IMR-90 (cell line): Measurements from ENCODE around the gene COL7A1. TPM values are rescaled to one million over a fixed set of nuclear protein-coding genes. Genes with fewer than 3 reads are reported as not detected.

Source experiments
- ATAC-seq: fragments of 200-7000 bp; cut with Tn5 transposase; 2 replicates; pipeline ENCODE4 v1.9.1; 2020; ENCODE audit warnings: low read depth, mild to moderate bottlenecking, moderate library complexity
- BruUV-seq: library from RNA; stranded (reverse); fragments of 400-500 nt; replicated peaks from 2 replicates; lab custom pipeline; 2021; lab: Mats Ljungman, UMichigan
- CTCF ChIA-PET: fragments of 300-600 bp; formaldehyde crosslinking; extraction: SDS; loops from one replicate; lab custom pipeline; 2021; ENCODE audit warnings: antibody characterized with exemption; lab: Yijun Ruan, JAX
- POLR2A ChIA-PET: fragments of 300-600 bp; sonication (Branson Sonifier 250); formaldehyde crosslinking; loops from one replicate; lab custom pipeline; 2022; ENCODE audit warnings: antibody characterized with exemption; ENCODE audit not compliant: unreplicated experiment; lab: Charles Lee
- DNase-seq: peaks from one replicate; pipeline ENCODE4 v3.0.0; 2013
- H2AFZ ChIP-seq: replicated peaks from 2 replicates; pipeline ENCODE3; 2013; ENCODE audit warnings: low read length, mild to moderate bottlenecking; ENCODE audit not compliant: poor library complexity
- H2AK5ac ChIP-seq: 2 replicates; pipeline ENCODE4 v1.6.1; 2013; ENCODE audit warnings: low read depth, low read length, inconsistent platforms
- H2AK9ac ChIP-seq: replicated peaks from 2 replicates; pipeline ENCODE3; 2013; ENCODE audit warnings: mild to moderate bottlenecking, low read depth, low read length, moderate library complexity; ENCODE audit not compliant: poor library complexity
- H2BK120ac ChIP-seq: 2 replicates; pipeline ENCODE4 v1.6.1; 2013; ENCODE audit warnings: low read depth, low read length, inconsistent platforms
- H2BK15ac ChIP-seq: 3 replicates; pipeline ENCODE4 v1.6.1; 2013; ENCODE audit warnings: low read depth, low read length, inconsistent platforms
- H2BK20ac ChIP-seq: 2 replicates; pipeline ENCODE4 v1.6.1; 2013; ENCODE audit warnings: low read depth, mild to moderate bottlenecking, inconsistent platforms, low read length, moderate library complexity
- H2BK5ac ChIP-seq: 2 replicates; pipeline ENCODE4 v1.6.1; 2013; ENCODE audit warnings: mild to moderate bottlenecking, low read depth, low read length, inconsistent platforms; ENCODE audit not compliant: poor library complexity, severe bottlenecking
- H3K14ac ChIP-seq: replicated peaks from 2 replicates; pipeline ENCODE4 v1.6.1; 2013; ENCODE audit warnings: low read depth, low read length, inconsistent platforms
- H3K18ac ChIP-seq: 2 replicates; pipeline ENCODE4 v1.6.1; 2013; ENCODE audit warnings: low read depth, low read length, control low read depth
- H3K23ac ChIP-seq: 2 replicates; pipeline ENCODE4 v1.6.1; 2013; ENCODE audit warnings: low read depth, low read length, inconsistent platforms
- H3K27ac ChIP-seq: 2 replicates; pipeline ENCODE4 v1.5.1; 2013; ENCODE audit warnings: mild to moderate bottlenecking, control low read depth, low read length; ENCODE audit not compliant: insufficient read depth
- H3K27me3 ChIP-seq: 2 replicates; pipeline ENCODE4 v1.6.1; 2013; ENCODE audit warnings: low read length; ENCODE audit not compliant: control insufficient read depth, insufficient read depth
- H3K36me3 ChIP-seq: 2 replicates; pipeline ENCODE4 v1.6.1; 2013; ENCODE audit warnings: low read length, mixed read lengths; ENCODE audit not compliant: control insufficient read depth, insufficient read depth
- H3K4ac ChIP-seq: 2 replicates; pipeline ENCODE4 v1.6.1; 2013; ENCODE audit warnings: low read depth, low read length, inconsistent platforms
- H3K4me1 ChIP-seq: 2 replicates; pipeline ENCODE4 v1.6.1; 2013; ENCODE audit warnings: low read length, mixed read lengths; ENCODE audit not compliant: control insufficient read depth, insufficient read depth
- H3K4me2 ChIP-seq: 2 replicates; pipeline ENCODE4 v1.6.1; 2013; ENCODE audit warnings: low read depth, mild to moderate bottlenecking, control low read depth, low read length, moderate library complexity
- H3K4me3 ChIP-seq: 2 replicates; pipeline ENCODE4 v1.5.1; 2013; ENCODE audit warnings: low read depth, mild to moderate bottlenecking, control low read depth, low read length, moderate library complexity; ENCODE audit not compliant: insufficient read depth
- H3K56ac ChIP-seq: 2 replicates; pipeline ENCODE4 v1.6.1; 2013; ENCODE audit warnings: low read length, inconsistent platforms; ENCODE audit not compliant: insufficient read depth; ENCODE audit errors: extremely low read depth
- H3K79me1 ChIP-seq, 2 experiments: 2 replicates each; pipeline ENCODE4 v1.6.1; 2013; ENCODE audit warnings: low read length in 2 of 2, inconsistent platforms in 1 of 2, low read depth in 1 of 2
- H3K9ac ChIP-seq: 2 replicates; pipeline ENCODE4 v1.6.1; 2013; ENCODE audit warnings: low read depth, low read length, control low read depth
- H3K9me1 ChIP-seq: 2 replicates; pipeline ENCODE4 v1.6.1; 2013; ENCODE audit warnings: low read length, inconsistent platforms; ENCODE audit not compliant: insufficient read depth
- H3K9me3 ChIP-seq: 2 replicates; pipeline ENCODE4 v1.6.1; 2013; ENCODE audit warnings: low read length; ENCODE audit not compliant: control insufficient read depth, insufficient read depth
- H4K20me1 ChIP-seq: 2 replicates; pipeline ENCODE4 v1.6.1; 2013; ENCODE audit warnings: low read length, inconsistent platforms; ENCODE audit not compliant: insufficient read depth
- H4K5ac ChIP-seq: 2 replicates; pipeline ENCODE4 v1.6.1; 2013; ENCODE audit warnings: mild to moderate bottlenecking, low read depth, low read length, control low read depth
- H4K8ac ChIP-seq, 2 experiments: 2 replicates each; pipeline ENCODE4 v1.6.1; 2013; ENCODE audit warnings: low read depth in 2 of 2, low read length in 2 of 2, control low read depth in 1 of 2, inconsistent platforms in 1 of 2
- H4K91ac ChIP-seq: 2 replicates; pipeline ENCODE4 v1.6.1; 2013; ENCODE audit warnings: low read depth, low read length, inconsistent platforms; ENCODE audit not compliant: insufficient read depth
- ELK1 ChIP-seq: fragments of 150-350 bp; IDR thresholded peaks from 2 replicates; pipeline ENCODE4 v1.6.1; 2016; ENCODE audit warnings: low read depth, mild to moderate bottlenecking, low read length, moderate library complexity, borderline replicate concordance
- MXI1 ChIP-seq: IDR thresholded peaks from 2 replicates; pipeline ENCODE4 v1.6.1; 2012; ENCODE audit warnings: low read depth, mild to moderate bottlenecking, low read length, moderate library complexity, borderline replicate concordance
- RCOR1 ChIP-seq: IDR thresholded peaks from 2 replicates; pipeline ENCODE4 v1.6.1; 2012; ENCODE audit warnings: mild to moderate bottlenecking, low read length, improper control_type of control experiment; ENCODE audit not compliant: insufficient replicate concordance
- RFX5 ChIP-seq: IDR thresholded peaks from 2 replicates; pipeline ENCODE4 v1.8.0; 2012; ENCODE audit warnings: low read depth, mild to moderate bottlenecking, low read length, moderate library complexity
- WGBS, 2 experiments: methylation state at CpG; one replicate each; pipeline versions ENCODE4 v1.1.5 to v1.1.7; 2013; ENCODE audit warnings: missing lambda C conversion rate in 2 of 2; ENCODE audit not compliant: insufficient read length in 1 of 2; ENCODE audit errors: extremely low coverage in 2 of 2; 5-methylcytosine and 5-hydroxymethylcytosine counted together
- dilution Hi-C: fragments of 300-500 bp; cut with HindIII; formaldehyde crosslinking; loops from one replicate; pipeline ENCODE4 v1.14.3; 2018; ENCODE audit warnings: low sequenced_read_pairs; ENCODE audit not compliant: unreplicated experiment
- in situ Hi-C: fragments of 300-500 bp; cut with MboI; formaldehyde crosslinking; loops from 3 replicates; pipeline ENCODE4 v1.14.3; 2019; ENCODE audit warnings: low sequenced_read_pairs, inconsistent platforms, mixed read lengths
- intact Hi-C: fragments of 100-400 bp; cut with micrococcal nuclease; formaldehyde crosslinking; loops from 2 replicates; pipeline ENCODE4 v1.10.0; 2022
- polyA plus RNA-seq, 3 experiments: library from polyadenylated mRNA; depleted of rRNA; stranded (reverse); fragments of >200 nt; gene quantifications; 2 replicates each; pipeline ENCODE4 v1.2.3, GENCODE V29; 2012; ENCODE audit warnings: low replicate concordance in 1 of 3
- total RNA-seq: library from RNA; depleted of rRNA; stranded (reverse); fragments of >200 nt; gene quantifications from 2 replicates; pipeline ENCODE4 v1.2.3, GENCODE V29; 2012

Gene COL7A1
- total and polyA plus RNA-seq, 2 of the 4 experiments (the other 2 are of a cell fraction), result 4.1 to 20.3 TPM

GRCh38 chr3:48630833-48631232 lies 35.7 kb upstream of the COL7A1 start:
- no peak overlapping the region for H3K27ac ChIP-seq
- ATAC-seq (no peak), DNase-seq (no peak)
- H3K9me3 ChIP-seq, result no peaks in the 10 kb centered on the region
- H2BK120ac ChIP-seq, result no peak overlapping the region
- no peak overlapping the region for H4K8ac ChIP-seq
- no peak overlapping the region for H4K5ac ChIP-seq
- H3K14ac ChIP-seq, result no peak overlapping the region
- POLR2A ChIA-PET, result no interaction called here
- CTCF ChIA-PET, result no interaction called here
- H4K91ac ChIP-seq, result no peak overlapping the region
- H3K18ac ChIP-seq, result no peak overlapping the region
- H3K9ac ChIP-seq, result no peak overlapping the region
- H2AK5ac ChIP-seq, result no peak overlapping the region
- H2BK5ac ChIP-seq, result no peak overlapping the region
- peaks cover 12% of the 10 kb centered on the region for H3K9me1 ChIP-seq
- in situ Hi-C loops, result no loop called here
- intact Hi-C loops, result loop anchor here (10.0 kb wide), 1 partner anchor 186 kb away; the partner anchor contains the start of genes ATRIP, CCDC51 and TMA7
- H3K4me2 ChIP-seq, result no peak overlapping the region
- WGBS, 2 experiments, result 91% methylated on average over 4 of the region's 12 CpGs; no CpG with 5 or more reads in 1 of the 2 experiments
- no peak overlapping the region for H3K56ac ChIP-seq
- H3K4me3 ChIP-seq, result no peak overlapping the region
- H4K20me1 ChIP-seq, result peaks cover 53% of the 10 kb centered on the region
- peaks cover 11% of the 10 kb centered on the region for H3K4me1 ChIP-seq
- dilution Hi-C loops, result no loop called here
- no TSS peak for BruUV-seq
- H3K36me3 ChIP-seq, result peaks cover 79% of the 10 kb centered on the region
- no peak overlapping the region for H3K23ac ChIP-seq
- H3K4ac ChIP-seq, result no peak overlapping the region
- no peak overlapping the region for H2BK15ac ChIP-seq
- no peak overlapping the region for H2AFZ ChIP-seq
- peaks cover 29 to 57% of the 10 kb centered on the region in 2 experiments for H3K79me1 ChIP-seq
- no peak overlapping the region for H2BK20ac ChIP-seq
- H2AK9ac ChIP-seq, result peak overlapping the region; percentile 65
- H3K27me3 ChIP-seq, result no peaks in the 10 kb centered on the region
- TF ChIP-seq ELK1, result no peak
- no peak for TF ChIP-seq RCOR1
- no peak for TF ChIP-seq MXI1
- no peak for TF ChIP-seq RFX5
